HEK293 (cell line): ENCODE measurements around the gene PRR16.

Experiments
- CTCF ChIA-PET: fragments of 350-600 bp; formaldehyde crosslinking; extraction: SDS; loops from one replicate; lab custom pipeline; 2021; ENCODE audit warnings: antibody characterized with exemption; lab: Yijun Ruan, JAX
- POLR2A ChIA-PET: fragments of 300-600 bp; formaldehyde crosslinking; extraction: SDS; loops from one replicate; lab custom pipeline; 2020; ENCODE audit warnings: antibody characterized with exemption, inconsistent platforms; lab: Yijun Ruan, JAX
- H3K27ac ChIP-seq: fragments of 200-500 bp; sonication (Bioruptor generic); 2 replicates; pipeline ENCODE4 v1.5.1; 2014; ENCODE audit warnings: low read depth, low read length, control low read depth, inconsistent platforms; ENCODE audit errors: extremely low read depth
- H3K36me3 ChIP-seq, 2 experiments: fragments of 200-500 bp in 1 of 2; sonication (Bioruptor generic) in 1 of 2; 1 replicate in 1 of 2; 2 replicates in 1 of 2; pipeline ENCODE4 v1.5.1; 2014 to 2017; ENCODE audit warnings: inconsistent platforms in 2 of 2, low read length in 2 of 2; ENCODE audit not compliant: control insufficient read depth in 2 of 2, insufficient read depth in 1 of 2
- H3K4me1 ChIP-seq: fragments of 200-500 bp; sonication (Bioruptor generic); 2 replicates; pipeline ENCODE4 v1.5.1; 2014; ENCODE audit warnings: mild to moderate bottlenecking, low read length, inconsistent platforms; ENCODE audit not compliant: control insufficient read depth, insufficient read depth
- H3K4me3 ChIP-seq: 2 replicates; pipeline ENCODE4 v1.5.1; 2011; ENCODE audit warnings: low read depth, mild to moderate bottlenecking, control low read depth, low read length, moderate library complexity
- H3K9me3 ChIP-seq: fragments of 200-500 bp; sonication (Bioruptor generic); 2 replicates; pipeline ENCODE4 v1.5.1; 2014; ENCODE audit warnings: low read depth, low read length, inconsistent platforms; ENCODE audit not compliant: control insufficient read depth, insufficient read depth
- BCL11B ChIP-seq: fragments of 450-650 bp; formaldehyde crosslinking; IDR thresholded peaks from 2 replicates; pipeline ENCODE4 v1.5.1; 2016; ENCODE audit warnings: low read depth, missing biosample characterization, missing genetic modification characterization
- GFI1B ChIP-seq: fragments of 450-650 bp; formaldehyde crosslinking; IDR thresholded peaks from 2 replicates; pipeline ENCODE4 v1.5.1; 2016; ENCODE audit warnings: missing biosample characterization, missing genetic modification characterization
- PRDM6 ChIP-seq: fragments of 450-650 bp; formaldehyde crosslinking; IDR thresholded peaks from 2 replicates; pipeline ENCODE4 v1.5.1; 2017; ENCODE audit warnings: missing biosample characterization, missing genetic modification characterization
- ZBTB48 ChIP-seq: fragments of 450-650 bp; formaldehyde crosslinking; IDR thresholded peaks from 2 replicates; pipeline ENCODE4 v1.5.1; 2016; ENCODE audit warnings: missing biosample characterization, missing genetic modification characterization
- ZNF341 ChIP-seq: fragments of 450-650 bp; formaldehyde crosslinking; IDR thresholded peaks from 2 replicates; pipeline ENCODE4; 2016; ENCODE audit warnings: low read depth, missing biosample characterization, missing genetic modification characterization
- ZNF518A ChIP-seq: fragments of 450-650 bp; formaldehyde crosslinking; conservative IDR thresholded peaks from 2 replicates; pipeline ENCODE4 v1.5.1; 2016; ENCODE audit warnings: low read depth, missing biosample characterization, missing genetic modification characterization
- ZNF610 ChIP-seq: fragments of 450-650 bp; formaldehyde crosslinking; IDR thresholded peaks from 2 replicates; pipeline ENCODE4 v1.5.1; 2016; ENCODE audit warnings: missing biosample characterization, missing genetic modification characterization, borderline replicate concordance
- ZNF626 ChIP-seq: fragments of 450-650 bp; sonication (Bioruptor Pico); formaldehyde crosslinking; IDR thresholded peaks from 2 replicates; pipeline ENCODE4 v1.5.1; 2018; ENCODE audit warnings: missing biosample characterization, missing genetic modification characterization, inconsistent platforms
- ZNF629 ChIP-seq: fragments of 450-650 bp; formaldehyde crosslinking; IDR thresholded peaks from 2 replicates; pipeline ENCODE4 v1.5.1; 2017; ENCODE audit warnings: missing biosample characterization, missing genetic modification characterization
- ZSCAN16 ChIP-seq: fragments of 450-650 bp; formaldehyde crosslinking; IDR thresholded peaks from 2 replicates; pipeline ENCODE4 v1.5.1; 2016; ENCODE audit warnings: missing biosample characterization, missing genetic modification characterization
- TF ChIP-seq, protein P1 (sequence below): fragments of 450-650 bp; formaldehyde crosslinking; conservative IDR thresholded peaks from 2 replicates; pipeline ENCODE4 v1.5.1; 2016; ENCODE audit warnings: low read depth, missing biosample characterization, missing genetic modification characterization
- TF ChIP-seq, protein P2 (sequence below): fragments of 450-650 bp; formaldehyde crosslinking; IDR thresholded peaks from 2 replicates; pipeline ENCODE4 v1.5.1; 2016; ENCODE audit warnings: missing biosample characterization, missing genetic modification characterization

Gene PRR16

DNA sequence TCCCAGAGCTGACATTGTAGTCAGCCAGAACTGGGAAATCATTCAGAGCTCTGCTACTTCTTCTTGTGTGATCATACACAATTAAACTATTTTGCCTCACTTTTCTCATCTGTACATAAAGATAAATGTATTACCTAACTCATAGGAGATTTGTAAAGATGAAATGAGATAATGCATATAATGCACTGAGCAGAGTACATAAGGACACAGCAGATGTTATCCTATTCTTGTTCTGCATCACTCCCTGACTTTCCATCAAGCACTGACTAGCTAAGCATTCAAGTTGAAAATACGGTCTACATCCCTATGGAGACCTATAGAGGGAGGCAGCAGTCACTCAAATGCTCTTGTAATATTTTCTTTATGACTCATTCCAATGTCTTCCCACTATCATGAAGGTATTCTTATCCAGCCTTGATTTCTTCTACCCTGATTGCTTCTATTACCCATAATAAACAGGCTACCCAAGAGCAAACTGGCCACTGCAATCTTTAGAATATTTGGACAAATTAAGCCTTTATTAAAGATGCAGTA, 16.3 kb upstream of the PRR16 start:
- Histone ChIP-seq H3K9me3 (no peaks in the 10 kb centered on the region), H3K27ac (no peak overlapping the region), H3K4me1 (no peaks in the 10 kb centered on the region), H3K4me3 (no peak overlapping the region), H3K36me3 (no peaks in the 10 kb centered on the region)
- TF ChIP-seq ZBTB48 (tag by site-specific recombination) (no peak), ZNF341 (tag by site-specific recombination) (no peak), ZNF629 (tag by site-specific recombination) (no peak)
- TF ChIP-seq, protein P1, sequence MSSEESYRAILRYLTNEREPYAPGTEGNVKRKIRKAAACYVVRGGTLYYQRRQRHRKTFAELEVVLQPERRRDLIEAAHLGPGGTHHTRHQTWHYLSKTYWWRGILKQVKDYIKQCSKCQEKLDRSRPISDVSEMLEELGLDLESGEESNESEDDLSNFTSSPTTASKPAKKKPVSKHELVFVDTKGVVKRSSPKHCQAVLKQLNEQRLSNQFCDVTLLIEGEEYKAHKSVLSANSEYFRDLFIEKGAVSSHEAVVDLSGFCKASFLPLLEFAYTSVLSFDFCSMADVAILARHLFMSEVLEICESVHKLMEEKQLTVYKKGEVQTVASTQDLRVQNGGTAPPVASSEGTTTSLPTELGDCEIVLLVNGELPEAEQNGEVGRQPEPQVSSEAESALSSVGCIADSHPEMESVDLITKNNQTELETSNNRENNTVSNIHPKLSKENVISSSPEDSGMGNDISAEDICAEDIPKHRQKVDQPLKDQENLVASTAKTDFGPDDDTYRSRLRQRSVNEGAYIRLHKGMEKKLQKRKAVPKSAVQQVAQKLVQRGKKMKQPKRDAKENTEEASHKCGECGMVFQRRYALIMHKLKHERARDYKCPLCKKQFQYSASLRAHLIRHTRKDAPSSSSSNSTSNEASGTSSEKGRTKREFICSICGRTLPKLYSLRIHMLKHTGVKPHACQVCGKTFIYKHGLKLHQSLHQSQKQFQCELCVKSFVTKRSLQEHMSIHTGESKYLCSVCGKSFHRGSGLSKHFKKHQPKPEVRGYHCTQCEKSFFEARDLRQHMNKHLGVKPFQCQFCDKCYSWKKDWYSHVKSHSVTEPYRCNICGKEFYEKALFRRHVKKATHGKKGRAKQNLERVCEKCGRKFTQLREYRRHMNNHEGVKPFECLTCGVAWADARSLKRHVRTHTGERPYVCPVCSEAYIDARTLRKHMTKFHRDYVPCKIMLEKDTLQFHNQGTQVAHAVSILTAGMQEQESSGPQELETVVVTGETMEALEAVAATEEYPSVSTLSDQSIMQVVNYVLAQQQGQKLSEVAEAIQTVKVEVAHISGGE = no peak
- CTCF ChIA-PET = no interaction called here
- POLR2A ChIA-PET = no interaction called here

DNA sequence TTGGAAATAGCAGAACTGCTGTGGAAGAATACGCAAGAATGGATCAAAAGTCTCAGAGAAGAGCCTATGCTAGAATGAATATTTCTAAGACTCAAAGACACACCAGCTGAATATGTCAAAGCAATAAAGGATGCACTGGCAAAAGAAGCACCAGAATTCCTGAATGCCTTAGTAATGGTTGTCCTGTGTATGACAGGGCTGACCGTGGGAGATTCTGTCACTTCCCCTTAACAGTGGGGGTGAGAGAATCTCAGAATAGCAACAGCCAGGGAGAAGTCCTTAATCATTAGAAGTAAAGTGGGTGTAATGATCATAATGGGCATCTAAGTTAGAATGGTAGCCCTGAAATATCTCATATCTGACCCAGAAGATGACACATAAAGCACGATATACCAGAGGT, 14.6 kb upstream of the PRR16 start:
- ChIA-PET CTCF (interaction anchor here (0.5 to 1.6 kb wide), 2 partner anchors 9 to 972 kb away, joined by 3 to 5 read pairs; no protein-coding TSS in a partner anchor), POLR2A (no interaction called here)
- Histone ChIP-seq H3K4me1 (no peaks in the 10 kb centered on the region), H3K9me3 (no peaks in the 10 kb centered on the region), H3K4me3 (no peak overlapping the region), H3K27ac (no peak overlapping the region), H3K36me3 (no peaks in the 10 kb centered on the region)
- no peak for TF ChIP-seq BCL11B (tag by site-specific recombination)

- H3K4me3 ChIP-seq = no peak overlapping the region
- H3K9me3 ChIP-seq = no peaks in the 10 kb centered on the region
- CTCF ChIA-PET = no interaction called here
- H3K4me1 ChIP-seq = no peaks in the 10 kb centered on the region
- TF ChIP-seq ZNF518A (tag by site-specific recombination) (no peak), ZNF610 (tag by site-specific recombination) (no peak), ZNF626 (tag by site-specific recombination) (no peak), ZSCAN16 (tag by site-specific recombination) (no peak), PRDM6 (tag by site-specific recombination) (no peak), GFI1B (tag by site-specific recombination) (no peak)
- TF ChIP-seq, protein P2, sequence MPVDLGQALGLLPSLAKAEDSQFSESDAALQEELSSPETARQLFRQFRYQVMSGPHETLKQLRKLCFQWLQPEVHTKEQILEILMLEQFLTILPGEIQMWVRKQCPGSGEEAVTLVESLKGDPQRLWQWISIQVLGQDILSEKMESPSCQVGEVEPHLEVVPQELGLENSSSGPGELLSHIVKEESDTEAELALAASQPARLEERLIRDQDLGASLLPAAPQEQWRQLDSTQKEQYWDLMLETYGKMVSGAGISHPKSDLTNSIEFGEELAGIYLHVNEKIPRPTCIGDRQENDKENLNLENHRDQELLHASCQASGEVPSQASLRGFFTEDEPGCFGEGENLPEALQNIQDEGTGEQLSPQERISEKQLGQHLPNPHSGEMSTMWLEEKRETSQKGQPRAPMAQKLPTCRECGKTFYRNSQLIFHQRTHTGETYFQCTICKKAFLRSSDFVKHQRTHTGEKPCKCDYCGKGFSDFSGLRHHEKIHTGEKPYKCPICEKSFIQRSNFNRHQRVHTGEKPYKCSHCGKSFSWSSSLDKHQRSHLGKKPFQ (tag by site-specific recombination) = no peak
- H3K27ac ChIP-seq = no peak overlapping the region
- POLR2A ChIA-PET = no interaction called here
- no peaks in the 10 kb centered on the region for H3K36me3 ChIP-seq
Measured at GRCh38 chr5:120450910-120451309, 13.2 kb upstream of the PRR16 start.
